ENCODE results near the gene GGTLC3. TPM values are rescaled to one million over a fixed set of nuclear protein-coding genes. Genes with fewer than 3 reads are reported as not detected.
"Not testable (repeated sequence)": the region's sequence is repeated elsewhere in the genome, so short reads cannot be mapped to it uniquely, and the experiment has no call there.

GGTLC3 gene
- total and polyA plus RNA-seq, 9 donors, result not detected

DNA sequence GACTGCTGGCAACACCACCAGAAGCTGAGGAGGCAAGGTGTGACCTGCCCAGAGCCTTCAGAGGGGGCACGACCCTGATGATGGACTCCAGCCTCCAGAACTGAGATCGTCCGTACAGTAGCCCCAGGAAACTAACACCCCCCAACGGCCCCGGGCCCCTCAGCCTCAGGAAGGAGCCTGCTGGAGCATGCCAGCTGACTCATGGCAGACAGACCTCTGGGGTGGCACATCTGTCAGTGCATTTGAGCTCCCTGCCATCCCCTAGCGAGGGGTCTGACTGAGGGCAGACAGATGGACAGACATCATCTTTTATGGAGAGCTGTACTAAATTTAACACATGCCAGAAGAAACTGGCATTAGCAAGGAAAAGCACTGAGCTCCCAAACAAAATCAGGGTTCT, 22.0 kb upstream of the GGTLC3 start:
- DNase-seq, result peak in 1 of 5 donors; percentile 14
- intact Hi-C loops (cut with DNase I); H3K9me3 ChIP-seq; H3K27me3 ChIP-seq; H3K4me1 ChIP-seq (ENCODE audit: insufficient read depth); H3K36me3 ChIP-seq; H3K27ac ChIP-seq; H3K4me3 ChIP-seq: not testable (repeated sequence)
- whole genome bisulfite sequencing, 3 donors, result 85% methylated on average over 5 of the region's 6 CpGs; no CpG with 5 or more reads in 2 of the 3 donors

DNA sequence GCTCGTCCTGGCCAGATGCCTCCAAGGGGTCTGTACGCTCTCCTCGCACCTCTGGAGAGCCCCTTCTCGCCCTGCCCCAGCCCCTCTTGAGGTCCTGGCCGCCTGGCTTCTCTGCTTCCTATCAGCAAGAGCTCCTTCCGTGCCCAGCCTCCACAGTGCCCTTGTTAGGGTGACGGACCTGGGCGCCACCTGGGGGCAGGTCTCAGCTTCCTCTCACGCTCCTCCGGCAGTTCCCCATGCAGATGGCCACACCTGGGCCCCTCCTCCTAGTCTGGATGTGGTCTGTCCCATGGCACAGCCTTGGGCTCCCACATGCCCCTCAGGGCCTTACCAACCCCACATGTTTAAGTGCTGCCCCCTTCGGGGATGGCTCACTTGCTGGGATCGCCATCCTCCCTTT, 16.4 kb upstream of the GGTLC3 start:
- H3K36me3 ChIP-seq; H3K4me3 ChIP-seq; H3K27me3 ChIP-seq; H3K27ac ChIP-seq; intact Hi-C loops (cut with DNase I); H3K4me1 ChIP-seq (ENCODE audit: insufficient read depth); H3K9me3 ChIP-seq: not testable (repeated sequence)
- DNase-seq, result peak in 1 of 5 donors; percentile 20
- 95% methylated on average over 10 of the region's 12 CpGs; no CpG with 5 or more reads in 2 of the 3 donors for WGBS, 3 donors

GRCh38 chr22:18533633-18534032, 15.7 kb upstream of the GGTLC3 start:
- H3K27me3 ChIP-seq; H3K9me3 ChIP-seq; H3K4me3 ChIP-seq; H3K36me3 ChIP-seq; H3K4me1 ChIP-seq (ENCODE audit: insufficient read depth); H3K27ac ChIP-seq; DNase-seq; intact Hi-C loops (cut with DNase I): not testable (repeated sequence)
- no CpG with 5 or more reads among the region's 11 CpGs for whole genome bisulfite sequencing, 3 donors

- intact Hi-C loops (cut with DNase I); H3K4me1 ChIP-seq (ENCODE audit: insufficient read depth); H3K36me3 ChIP-seq; H3K27ac ChIP-seq; H3K27me3 ChIP-seq; H3K9me3 ChIP-seq; H3K4me3 ChIP-seq: not testable (repeated sequence)
- peak in 1 of 5 donors; percentile 31 for DNase-seq
- no CpG with 5 or more reads among the region's 57 CpGs for WGBS, 3 donors
These were observed 11.6 kb upstream of the GGTLC3 start for GRCh38 chr22:18529416-18530145.

- H3K9me3 ChIP-seq; H3K4me1 ChIP-seq (ENCODE audit: insufficient read depth); H3K27me3 ChIP-seq; intact Hi-C loops (cut with DNase I); H3K27ac ChIP-seq; H3K36me3 ChIP-seq; H3K4me3 ChIP-seq: not testable (repeated sequence)
- WGBS, 3 donors, result 0% methylated on average over 24 of the region's 66 CpGs; no CpG with 5 or more reads in 2 of the 3 donors
- peak; percentile 73 to 97 (median 86) for DNase-seq
These were observed 10.8 kb upstream of the GGTLC3 start for GRCh38 chr22:18528597-18529415.

GRCh38 chr22:18527752-18528596, 10.0 kb upstream of the GGTLC3 start, which contains the start of gene TMEM191B:
TMEM191B (plus strand) TSS chr22:18527802; CDS start chr22:18527981, 179 bp downstream.
- H3K27me3 ChIP-seq; H3K36me3 ChIP-seq; intact Hi-C loops (cut with DNase I); H3K9me3 ChIP-seq; H3K4me3 ChIP-seq; H3K27ac ChIP-seq; H3K4me1 ChIP-seq (ENCODE audit: insufficient read depth): not testable (repeated sequence)
- peak in 1 of 5 donors; percentile 16 for DNase-seq
- WGBS, 3 donors, result no CpG with 5 or more reads among the region's 65 CpGs

DNA sequence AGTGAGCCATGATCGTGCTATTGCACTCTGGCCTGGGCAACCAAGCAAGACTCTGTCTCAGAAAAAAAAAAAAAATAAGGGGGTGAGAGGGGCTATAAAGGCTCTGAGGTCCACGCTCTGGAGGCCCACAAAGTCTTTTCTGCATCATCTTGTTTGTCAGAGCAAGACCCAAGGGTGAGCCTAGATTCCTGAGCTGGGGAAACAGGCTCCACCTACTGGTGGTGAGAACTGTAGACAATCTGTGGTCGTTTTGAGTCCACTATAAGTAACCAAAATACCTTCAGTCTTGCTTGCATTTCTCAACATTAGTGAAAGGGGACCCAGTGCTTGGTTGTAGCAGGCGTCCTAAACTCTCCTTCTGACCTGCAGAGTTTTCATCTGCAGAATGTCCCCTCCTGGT, 5.4 kb upstream of the GGTLC3 start:
- DNase-seq; H3K4me3 ChIP-seq; H3K36me3 ChIP-seq; intact Hi-C loops (cut with DNase I); H3K4me1 ChIP-seq (ENCODE audit: insufficient read depth); H3K9me3 ChIP-seq; H3K27ac ChIP-seq; H3K27me3 ChIP-seq: not testable (repeated sequence)
- no CpG with 5 or more reads among the region's 4 CpGs for WGBS, 3 donors

- no CpG with 5 or more reads among the region's 6 CpGs for WGBS, 3 donors
- H3K4me3 ChIP-seq; H3K27me3 ChIP-seq; H3K27ac ChIP-seq; H3K9me3 ChIP-seq; intact Hi-C loops (cut with DNase I); H3K36me3 ChIP-seq; DNase-seq; H3K4me1 ChIP-seq (ENCODE audit: insufficient read depth): not testable (repeated sequence)
These were observed 4.8 kb upstream of the GGTLC3 start for GRCh38 chr22:18522762-18523161.

DNA sequence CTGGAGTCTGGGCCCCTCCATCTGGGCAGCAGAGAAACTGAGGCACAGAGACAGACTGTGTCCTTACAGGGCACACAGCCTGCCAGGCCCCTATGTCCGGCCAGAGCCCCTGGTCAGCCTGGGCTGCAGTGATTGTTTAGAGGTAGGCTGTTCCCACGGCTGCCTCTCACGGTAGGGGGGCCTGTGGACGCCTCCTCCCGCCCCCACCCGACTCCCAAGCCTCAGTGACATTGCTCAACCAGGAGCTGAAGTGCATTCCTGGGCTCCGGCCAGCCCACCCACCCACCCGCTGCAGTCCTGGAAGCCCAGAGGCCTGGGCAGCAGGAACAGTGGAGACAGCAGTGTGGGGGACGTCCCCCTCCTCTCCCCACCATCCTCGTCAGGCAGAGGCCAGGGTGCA, 4.5 kb downstream of the GGTLC3 start:
- H3K27me3 ChIP-seq; intact Hi-C loops (cut with DNase I); H3K4me3 ChIP-seq; H3K9me3 ChIP-seq; H3K27ac ChIP-seq; H3K4me1 ChIP-seq (ENCODE audit: insufficient read depth); H3K36me3 ChIP-seq; DNase-seq: not testable (repeated sequence)
- 24% methylated on average over 5 of the region's 10 CpGs; no CpG with 5 or more reads in 2 of the 3 donors for WGBS, 3 donors

GRCh38 chr22:18512378-18512777, 5.6 kb downstream of the GGTLC3 start:
- DNase-seq; H3K9me3 ChIP-seq; H3K27ac ChIP-seq; H3K4me3 ChIP-seq; H3K4me1 ChIP-seq (ENCODE audit: insufficient read depth); H3K36me3 ChIP-seq; intact Hi-C loops (cut with DNase I); H3K27me3 ChIP-seq: not testable (repeated sequence)
- WGBS, 3 donors, result 0 to 35% (median 15%) methylated on average over 2 to 6 of the region's 10 CpGs

- not testable (repeated sequence) for H3K27me3 ChIP-seq
These were observed 6.6 kb downstream of the GGTLC3 start for GRCh38 chr22:18511327-18511726.

More at GRCh38 chr22:18511327-18511726, 6.6 kb downstream of the GGTLC3 start:
- H3K36me3 ChIP-seq; H3K27ac ChIP-seq; intact Hi-C loops (cut with DNase I); H3K4me3 ChIP-seq; H3K4me1 ChIP-seq (ENCODE audit: insufficient read depth); DNase-seq; H3K9me3 ChIP-seq: not testable (repeated sequence)
- WGBS, 3 donors, result 69% methylated on average over 6 of the region's 6 CpGs; no CpG with 5 or more reads in 1 of the 3 donors
